Measurements from ENCODE around the gene NAALADL1. TPM values are rescaled to one million over a fixed set of nuclear protein-coding genes. Genes with fewer than 3 reads are reported as not detected.
A peak's percentile ranks its signal among the peaks of the same experiment; 100 is the strongest.

NAALADL1 gene
- total RNA-seq, 4 donors from 2014 or later, result 18.6 to 38.9 (median 29.1) TPM

GRCh38 chr11:65102142-65103095, 44.1 kb upstream of the NAALADL1 start:
- no peak for DNase-seq (ENCODE audit: low spot score in 2 of 2)
- no peak overlapping the region for H3K4me3 ChIP-seq
- TF ChIP-seq EP300 (IDR thresholded peaks at IDR 0.05) (no peak), CTCF (IDR thresholded peaks at IDR 0.05) (no peak), POLR2A (IDR thresholded peaks at IDR 0.05) (no peak)
- no peaks in the 10 kb centered on the region for H3K27me3 ChIP-seq
- H3K9me3 ChIP-seq, result no peaks in the 10 kb centered on the region
- 65 to 68% methylated on average over 8 of the region's 8 CpGs for WGBS, 2 donors
- H3K4me1 ChIP-seq, result peaks cover 0 to 32% (median 2%) of the 10 kb centered on the region in 4 donors
- H3K36me3 ChIP-seq, result peaks cover 0 to 32% (median 0%) of the 10 kb centered on the region in 3 donors
- no peak overlapping the region for H3K27ac ChIP-seq

- no peak overlapping the region for H3K27ac ChIP-seq
- H3K4me1 ChIP-seq, result peaks cover 0 to 41% (median 10%) of the 10 kb centered on the region in 4 donors
- WGBS, 2 donors, result 87 to 88% methylated on average over 6 of the region's 6 CpGs
Observed at GRCh38 chr11:65100674-65101350, 42.5 kb upstream of the NAALADL1 start.

GRCh38 chr11:65096926-65097325, 38.6 kb upstream of the NAALADL1 start:
- DNase-seq (ENCODE audit: low spot score in 2 of 2), result no peak
- Histone ChIP-seq H3K27ac (peak overlapping the region in 3 of 4 donors; percentile 92 to 95 (median 93)), H3K36me3 (peaks cover 0 to 11% (median 0%) of the 10 kb centered on the region in 3 donors), H3K4me3 (peak overlapping the region; percentile 90 to 94 (median 92)), H3K4me1 (peaks cover 0 to 35% (median 12%) of the 10 kb centered on the region in 4 donors), H3K9me3 (no peaks in the 10 kb centered on the region), H3K27me3 (no peaks in the 10 kb centered on the region)
- TF ChIP-seq CTCF (IDR thresholded peaks at IDR 0.05) (no peak), POLR2A (IDR thresholded peaks at IDR 0.05) (no peak), EP300 (IDR thresholded peaks at IDR 0.05) (no peak)
- 33 to 42% methylated on average over 8 of the region's 8 CpGs for WGBS, 2 donors

More at GRCh38 chr11:65100674-65101350, 42.5 kb upstream of the NAALADL1 start:
- Histone ChIP-seq H3K4me3 (no peak overlapping the region), H3K27me3 (no peaks in the 10 kb centered on the region), H3K36me3 (peaks cover 0 to 27% (median 0%) of the 10 kb centered on the region in 3 donors), H3K9me3 (no peaks in the 10 kb centered on the region)
- DNase-seq (ENCODE audit: low spot score in 2 of 2), result no peak
- TF ChIP-seq EP300 (IDR thresholded peaks at IDR 0.05) (no peak), CTCF (IDR thresholded peaks at IDR 0.05) (no peak), POLR2A (IDR thresholded peaks at IDR 0.05) (no peak)

- peak; percentile 76 to 83 for DNase-seq (ENCODE audit: low spot score in 2 of 2)
- H3K9me3 ChIP-seq, result no peaks in the 10 kb centered on the region
- no peaks in the 10 kb centered on the region for H3K27me3 ChIP-seq
- TF ChIP-seq EP300 (IDR thresholded peaks at IDR 0.05) (peak; percentile 84 to 97), POLR2A (IDR thresholded peaks at IDR 0.05) (peak in 1 of 2 donors; percentile 45), CTCF (IDR thresholded peaks at IDR 0.05) (peak in 2 of 5 experiments; percentile 45 to 66)
- peaks cover 0 to 11% (median 0%) of the 10 kb centered on the region in 3 donors for H3K36me3 ChIP-seq
- 0 to 1% methylated on average over 28 to 51 of the region's 52 CpGs for WGBS, 2 donors
- peaks cover 0 to 33% (median 12%) of the 10 kb centered on the region in 4 donors for H3K4me1 ChIP-seq
- peak within 1 kb of the TSS; percentile 77 to 95 (median 92) for H3K27ac ChIP-seq
- H3K4me3 ChIP-seq, result peak within 1 kb of the TSS; percentile 90 to 94 (median 92)
Observed at GRCh38 chr11:65095974-65096806, 37.8 kb upstream of the NAALADL1 start, which contains the start of gene VPS51. VPS51 (plus strand) TSS chr11:65096214; CDS start chr11:65096251, 37 bp downstream.
